ENCODE data around the gene IL17RB.

The IL17RB gene, protein sequence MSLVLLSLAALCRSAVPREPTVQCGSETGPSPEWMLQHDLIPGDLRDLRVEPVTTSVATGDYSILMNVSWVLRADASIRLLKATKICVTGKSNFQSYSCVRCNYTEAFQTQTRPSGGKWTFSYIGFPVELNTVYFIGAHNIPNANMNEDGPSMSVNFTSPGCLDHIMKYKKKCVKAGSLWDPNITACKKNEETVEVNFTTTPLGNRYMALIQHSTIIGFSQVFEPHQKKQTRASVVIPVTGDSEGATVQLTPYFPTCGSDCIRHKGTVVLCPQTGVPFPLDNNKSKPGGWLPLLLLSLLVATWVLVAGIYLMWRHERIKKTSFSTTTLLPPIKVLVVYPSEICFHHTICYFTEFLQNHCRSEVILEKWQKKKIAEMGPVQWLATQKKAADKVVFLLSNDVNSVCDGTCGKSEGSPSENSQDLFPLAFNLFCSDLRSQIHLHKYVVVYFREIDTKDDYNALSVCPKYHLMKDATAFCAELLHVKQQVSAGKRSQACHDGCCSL

DNA sequence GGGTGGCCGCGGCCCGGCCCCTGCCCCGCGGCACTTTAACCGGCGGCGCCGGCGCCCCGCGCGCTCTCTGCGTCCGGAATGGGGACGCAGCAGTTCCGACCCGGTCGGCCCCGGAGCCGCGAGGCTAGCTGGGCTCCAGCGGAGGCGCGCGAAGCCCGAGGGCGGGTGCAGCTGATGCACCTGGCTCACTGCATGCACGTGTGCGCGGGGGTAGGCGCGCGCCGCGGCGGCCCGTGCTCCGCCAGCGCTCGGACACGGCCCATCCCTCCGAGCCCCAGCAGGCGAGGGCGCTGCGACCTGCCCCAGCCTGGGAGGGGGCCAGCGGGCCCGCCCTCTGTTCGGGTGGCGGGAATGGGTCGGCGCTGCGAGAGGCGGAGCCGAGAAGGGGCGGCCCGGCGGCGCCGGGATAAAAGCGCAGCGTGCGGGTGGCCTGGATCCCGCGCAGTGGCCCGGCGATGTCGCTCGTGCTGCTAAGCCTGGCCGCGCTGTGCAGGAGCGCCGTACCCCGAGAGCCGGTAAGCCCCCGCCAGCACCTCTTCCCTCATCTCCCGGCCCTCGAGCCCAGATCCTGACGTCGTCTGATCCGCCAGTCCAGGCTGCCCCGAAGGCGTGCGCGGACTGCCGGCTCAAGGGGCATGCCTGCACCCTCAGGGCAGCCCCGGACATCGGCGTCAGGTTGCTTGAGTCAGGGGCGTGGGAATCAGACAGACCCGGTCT is at the start of gene IL17RB, which contains the start of gene CHDH:
TSS of gene IL17RB (plus strand) at position 435 of the 717 bp plus-strand sequence. CDS start at position 456, 21 bp downstream.
TSS of gene CHDH (minus strand) at position 286 of the 717 bp plus-strand sequence. CDS start 22,411 bp downstream, outside the sequence.
- no peak for DNase-seq

DNA sequence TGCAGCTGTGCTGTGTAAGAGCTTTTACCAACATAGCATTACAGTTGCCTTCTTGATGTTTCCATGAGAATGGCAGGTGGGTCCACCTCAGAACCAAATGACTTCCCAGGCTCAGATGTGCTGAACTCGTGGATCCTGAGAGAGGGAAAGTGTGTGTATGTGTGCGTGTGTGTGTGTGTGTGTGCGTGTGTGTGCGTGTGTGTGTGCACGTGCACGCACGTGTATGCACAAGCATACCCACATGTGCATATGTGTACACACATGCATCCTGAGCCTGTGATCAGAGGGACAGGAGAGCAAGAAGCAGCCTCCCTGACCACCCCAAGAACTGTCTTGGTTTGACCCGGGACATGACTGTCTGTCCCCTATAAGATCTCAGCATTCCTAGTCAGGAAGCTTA is 48.2 kb upstream of the IL17RB start:
- no peak for DNase-seq

DNA sequence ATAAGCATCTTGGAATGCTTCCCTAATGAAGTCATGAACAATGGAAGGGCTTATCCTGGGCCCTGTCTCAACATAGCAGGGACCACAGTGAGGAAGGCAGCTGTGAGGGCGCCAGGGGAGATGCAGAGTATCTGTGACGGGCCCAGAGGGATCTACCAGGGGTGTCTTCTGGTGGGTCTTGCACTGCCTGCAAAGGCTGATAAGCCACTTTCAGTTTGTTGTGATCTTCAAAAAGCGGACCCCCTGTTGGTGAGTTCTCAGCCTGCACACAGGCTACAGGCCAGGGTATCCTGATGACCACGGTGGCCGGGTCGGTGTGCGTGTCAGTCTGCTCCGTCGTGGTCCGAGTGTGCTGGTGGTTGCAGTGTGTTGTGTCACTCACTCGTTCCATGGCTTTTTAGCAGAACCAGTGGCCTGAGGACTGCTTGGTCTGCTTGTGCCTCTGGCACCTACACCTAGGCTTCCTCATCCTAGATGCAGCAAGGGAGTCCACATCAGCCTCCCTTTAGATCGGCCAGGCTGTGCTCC is 47.0 kb upstream of the IL17RB start:
- DNase-seq: no peak

DNA sequence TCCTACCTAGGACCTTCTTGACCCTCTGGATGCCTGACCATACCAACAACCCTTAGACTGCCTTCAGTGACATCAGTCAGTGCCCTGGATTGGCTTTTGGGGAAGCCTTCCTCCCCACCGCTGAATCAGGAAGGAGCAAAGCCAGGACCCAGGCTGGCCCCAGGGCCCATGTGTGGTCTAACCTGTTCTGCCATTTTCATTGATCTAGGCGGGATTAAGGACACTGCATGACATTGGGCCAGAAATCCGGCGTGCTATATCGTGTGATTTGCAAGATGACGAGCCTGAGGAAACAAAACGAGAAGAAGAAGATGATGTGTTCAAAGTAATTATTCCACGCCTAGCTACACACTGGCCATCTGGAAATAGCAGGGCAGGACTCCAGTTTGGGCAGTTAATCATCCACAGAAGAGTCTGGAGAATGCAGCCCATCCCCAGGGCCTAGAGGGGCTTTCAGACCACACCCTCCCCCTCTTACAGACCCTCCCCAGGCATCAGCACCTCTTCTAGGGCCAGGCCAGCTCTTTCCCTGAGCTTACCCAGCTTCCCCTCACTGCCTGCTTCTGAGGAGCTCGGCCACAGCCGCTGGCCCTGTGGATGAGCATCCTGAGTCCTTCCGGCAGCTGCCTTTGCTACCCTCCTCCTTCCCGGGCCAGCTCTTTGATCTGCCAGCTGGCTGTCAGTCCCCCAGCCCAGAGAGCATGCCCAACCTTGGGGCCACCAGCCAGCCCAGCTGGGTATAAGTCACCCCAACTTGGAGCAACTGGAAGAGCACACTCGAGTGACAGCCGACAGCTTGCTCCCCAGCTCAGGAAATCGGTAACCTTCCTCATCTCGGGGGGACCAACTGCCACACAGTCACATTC is 46.1 kb upstream of the IL17RB start:
- DNase-seq: no peak

DNA sequence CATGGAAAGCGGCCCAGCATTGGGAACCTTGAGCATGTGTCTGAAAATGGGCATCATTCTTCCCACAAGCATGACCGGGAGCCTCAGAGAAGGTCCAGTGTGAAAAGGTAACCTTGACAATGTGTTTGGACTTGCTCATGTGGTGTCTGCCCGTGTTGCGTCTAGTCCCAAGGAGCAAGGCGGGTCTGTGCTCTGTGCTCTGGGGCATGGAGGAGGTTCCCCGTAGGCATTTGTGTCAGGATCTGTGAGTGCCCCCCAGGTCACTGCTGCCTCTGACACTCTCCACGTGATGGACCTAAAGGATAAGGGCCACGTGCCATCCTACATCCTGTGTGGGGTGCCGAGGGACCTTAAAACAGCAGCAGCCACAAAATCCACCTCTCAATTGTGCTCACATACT is 45.0 kb upstream of the IL17RB start:
- no peak for DNase-seq

DNA sequence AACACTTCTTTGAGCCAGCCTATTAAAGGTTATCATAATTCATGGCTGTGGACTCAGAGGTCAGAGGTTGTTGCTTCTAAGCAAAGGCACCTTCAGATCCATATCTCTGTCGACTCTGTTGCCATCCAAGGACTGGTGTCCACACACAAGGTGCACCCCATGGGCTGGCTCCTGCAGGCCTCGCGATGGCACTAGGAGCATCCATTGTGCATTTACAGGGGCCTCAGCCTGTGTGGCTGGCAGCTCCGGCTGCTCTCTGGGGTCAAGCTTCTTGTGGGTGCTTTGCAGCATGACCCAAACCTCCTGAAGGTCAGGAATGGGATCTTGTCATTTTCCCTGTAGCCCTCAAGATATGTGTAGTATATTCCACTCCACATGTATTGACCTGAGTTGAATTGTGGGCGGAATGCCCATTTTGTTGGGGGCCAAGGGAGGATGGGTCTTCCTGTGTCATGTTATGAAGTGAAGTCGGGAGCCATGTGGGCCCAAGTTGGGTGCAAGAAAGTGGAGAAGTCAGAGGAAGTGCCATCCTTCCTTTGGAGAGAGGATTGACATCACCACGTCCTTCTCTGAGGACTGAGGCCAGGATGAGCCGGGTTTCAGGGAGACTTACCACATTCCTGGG is 44.0 kb upstream of the IL17RB start:
- no peak for DNase-seq

DNA sequence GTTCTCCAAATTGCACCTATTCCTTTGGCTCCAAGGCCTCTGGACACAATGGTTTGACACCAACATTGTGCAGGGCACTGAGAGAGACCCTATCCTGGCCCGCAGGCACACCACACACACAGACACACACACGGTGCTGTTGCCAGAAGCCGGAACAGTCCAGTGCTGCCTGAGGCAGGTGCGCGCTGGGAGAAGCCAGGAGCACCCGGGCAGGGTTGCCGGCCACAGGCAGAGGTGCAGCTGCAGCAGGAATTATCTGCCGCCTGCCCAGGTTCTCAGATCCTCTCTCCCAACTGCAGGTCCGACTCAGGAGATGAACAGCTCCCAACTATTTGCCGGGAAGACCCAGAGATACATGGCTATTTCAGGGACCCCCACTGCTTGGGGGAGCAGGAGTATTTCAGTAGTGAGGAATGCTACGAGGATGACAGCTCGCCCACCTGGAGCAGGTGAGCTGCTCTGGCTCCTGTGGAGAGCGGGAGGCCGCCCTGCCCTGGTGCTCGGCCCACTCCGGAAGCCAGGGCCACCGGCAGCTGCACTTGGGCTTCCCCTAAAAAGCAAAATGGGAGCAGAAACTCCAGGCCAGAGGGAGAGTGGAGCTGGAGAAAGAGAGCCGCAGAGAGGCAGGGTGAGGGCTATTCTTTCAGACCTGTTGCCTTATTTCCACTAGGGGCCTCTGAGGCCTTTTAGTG is 43.1 kb upstream of the IL17RB start:
- no peak for DNase-seq

DNA sequence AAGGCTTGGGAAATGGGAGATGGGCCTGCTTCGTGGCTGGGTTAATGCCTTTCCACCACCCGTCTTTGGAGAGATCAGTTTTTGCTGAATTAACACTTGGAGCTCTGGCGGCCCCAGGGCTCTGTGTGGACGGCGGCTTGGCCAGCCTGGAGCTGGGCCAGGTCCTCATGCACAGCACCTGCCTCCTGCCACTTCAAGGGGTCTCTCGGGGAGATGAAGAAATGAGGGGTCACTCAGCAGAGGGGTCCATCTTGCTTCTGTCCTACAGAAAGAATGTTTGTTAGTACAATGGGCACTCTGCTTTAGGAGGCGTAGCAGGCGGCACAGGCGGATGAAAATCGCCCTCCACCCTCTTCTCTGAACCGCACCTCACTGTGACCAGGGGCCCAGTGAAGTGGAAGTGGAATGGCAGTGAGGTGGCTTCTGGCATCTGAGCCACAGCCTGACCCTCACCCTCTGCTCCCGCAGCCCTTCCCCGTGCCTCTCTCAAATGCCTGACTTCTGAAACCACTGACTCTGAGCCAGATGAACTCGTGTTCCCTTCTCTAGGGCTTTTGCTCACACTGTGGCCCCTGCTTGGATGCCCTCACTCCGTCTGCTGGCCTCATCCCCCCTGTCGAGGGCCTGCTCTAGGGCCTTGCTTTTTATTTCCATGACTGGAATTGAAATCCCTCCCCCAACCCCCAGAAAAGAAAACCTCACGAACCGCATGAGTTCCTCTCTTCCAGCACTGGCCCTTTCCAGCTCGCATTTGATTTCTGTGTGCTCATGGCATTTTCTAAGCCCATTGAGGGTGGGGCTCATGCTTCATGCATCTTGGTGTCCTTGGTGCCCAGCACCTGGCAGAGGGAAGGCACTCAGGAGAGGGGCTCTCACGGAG is 42.3 kb upstream of the IL17RB start:
- DNase-seq: no peak

GRCh38 chr3:53804697-53805462 is 41.5 kb upstream of the IL17RB start:
- no peak for DNase-seq

- DNase-seq: no peak
Measured at GRCh38 chr3:53805463-53806159, 40.8 kb upstream of the IL17RB start.

- no peak for DNase-seq
Measured at GRCh38 chr3:53806182-53807116, 39.9 kb upstream of the IL17RB start.

- no peak for DNase-seq
Measured at GRCh38 chr3:53807117-53807810, 39.1 kb upstream of the IL17RB start.

- no peak for DNase-seq
Measured at GRCh38 chr3:53808496-53808895, 37.9 kb upstream of the IL17RB start.

- DNase-seq: no peak
Measured at GRCh38 chr3:53809267-53809666, 37.1 kb upstream of the IL17RB start.

DNA sequence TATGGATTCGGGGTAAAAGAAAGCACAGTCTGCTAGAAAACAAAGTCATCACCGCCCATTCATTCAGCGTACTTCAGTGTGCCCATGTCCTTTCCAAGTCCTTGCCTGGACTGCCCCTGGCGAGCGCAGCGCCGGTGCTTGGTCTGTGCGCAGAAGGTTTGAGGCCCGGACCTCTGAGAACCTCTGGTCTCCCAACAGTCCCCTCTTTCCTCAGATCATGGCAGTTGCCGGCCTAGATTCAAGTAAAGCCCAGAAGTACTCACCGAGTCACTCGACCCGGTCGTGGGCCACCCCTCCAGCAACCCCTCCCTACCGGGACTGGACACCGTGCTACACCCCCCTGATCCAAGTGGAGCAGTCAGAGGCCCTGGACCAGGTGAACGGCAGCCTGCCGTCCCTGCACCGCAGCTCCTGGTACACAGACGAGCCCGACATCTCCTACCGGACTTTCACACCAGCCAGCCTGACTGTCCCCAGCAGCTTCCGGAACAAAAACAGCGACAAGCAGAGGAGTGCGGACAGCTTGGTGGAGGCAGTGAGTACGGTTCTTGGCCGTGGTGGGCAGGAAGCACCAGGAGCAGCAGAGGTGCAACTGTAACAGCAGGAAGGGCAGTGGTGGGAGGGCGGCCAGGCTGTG is 36.5 kb upstream of the IL17RB start:
- no peak for DNase-seq

- no peak for DNase-seq
Measured at GRCh38 chr3:53811143-53811927, 35.0 kb upstream of the IL17RB start.

All from bone marrow (tissue), 2 donors.